Left lobe of liver (tissue), 2 donors: Measurements from ENCODE around the gene ALAS2. TPM values are rescaled to one million over a fixed set of nuclear protein-coding genes. Genes with fewer than 3 reads are reported as not detected.
"Not testable (repeated sequence)": the region's sequence is repeated elsewhere in the genome, so short reads cannot be mapped to it uniquely, and the experiment has no call there.

ENCODE experiments used
- ATAC-seq: fragments of 200-7000 bp; cut with Tn5 transposase; one replicate; pipeline ENCODE4 v1.9.1; 2020; ENCODE audit warnings: mild to moderate bottlenecking, moderate library complexity
- DNase-seq: peaks from one replicate; pipeline ENCODE4 v3.0.0-alpha.2; 2020; ENCODE audit warnings: low spot score
- total RNA-seq: library from RNA; stranded (reverse); gene quantifications from one replicate; pipeline ENCODE4 v1.2.1, GENCODE V29; 2021
- donor health status: DM: no; HTN: no; CAD: no; lungs with moderate emphysema.
- donor health status: DM: no; HTN: yes; CAD: no.

ALAS2 gene
- total RNA-seq, 1 donor from 2014 or later = 1.9 TPM

DNA sequence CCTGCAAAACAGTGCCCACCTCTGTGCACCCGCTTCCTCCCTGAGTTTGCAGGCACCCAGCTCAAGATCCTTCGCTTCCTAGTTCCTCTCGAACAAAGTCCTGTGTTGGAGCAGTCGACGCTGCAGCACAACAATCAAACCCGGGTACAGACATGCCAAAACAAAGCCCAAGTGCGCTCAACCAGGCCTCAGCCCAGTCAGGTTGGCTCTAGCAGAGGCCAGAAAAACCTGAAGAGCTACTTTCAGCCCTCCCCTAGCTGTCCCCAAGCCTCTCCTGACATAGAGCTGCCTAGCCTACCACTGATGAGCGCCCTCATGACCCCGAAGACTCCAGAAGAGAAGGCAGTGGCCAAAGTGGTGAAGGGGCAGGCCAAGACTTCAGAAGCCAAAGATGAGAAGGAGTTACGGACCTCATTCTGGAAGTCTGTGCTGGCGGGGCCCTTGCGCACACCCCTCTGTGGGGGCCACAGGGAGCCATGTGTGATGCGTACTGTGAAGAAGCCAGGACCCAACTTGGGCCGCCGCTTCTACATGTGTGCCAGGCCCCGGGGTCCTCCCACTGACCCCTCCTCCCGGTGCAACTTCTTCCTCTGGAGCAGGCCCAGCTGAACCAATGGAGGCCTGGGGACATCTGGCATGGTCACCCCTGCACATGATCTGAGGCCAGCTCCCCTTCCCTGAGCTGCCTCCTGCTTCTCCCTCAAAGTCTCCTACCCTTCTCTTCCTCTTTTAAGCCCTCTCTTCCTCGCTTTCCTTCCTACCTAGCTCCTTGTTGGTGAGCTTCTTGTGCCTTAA, 23.8 kb downstream of the ALAS2 start:
- ATAC-seq = no peak
- no peak for DNase-seq

DNA sequence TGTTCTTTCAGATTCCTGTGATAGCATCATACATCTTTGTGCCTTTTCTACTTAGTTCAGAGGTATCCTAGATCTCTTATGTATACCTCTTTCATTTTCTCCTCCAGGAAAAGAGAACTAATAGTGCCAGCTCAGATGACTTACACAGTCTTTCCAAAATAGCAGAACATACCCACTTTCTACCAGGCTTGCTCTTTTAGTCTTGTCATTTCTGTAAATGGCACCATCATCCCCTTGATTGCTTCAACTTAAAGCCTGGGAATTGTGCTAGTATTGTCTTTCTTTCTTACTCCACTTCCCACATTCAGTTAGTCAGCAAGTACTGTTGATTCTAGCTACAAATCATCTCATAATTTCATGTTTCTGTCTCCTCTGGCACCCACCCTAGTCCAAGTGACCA, 25.5 kb downstream of the ALAS2 start:
- no peak for ATAC-seq
- no peak for DNase-seq

DNA sequence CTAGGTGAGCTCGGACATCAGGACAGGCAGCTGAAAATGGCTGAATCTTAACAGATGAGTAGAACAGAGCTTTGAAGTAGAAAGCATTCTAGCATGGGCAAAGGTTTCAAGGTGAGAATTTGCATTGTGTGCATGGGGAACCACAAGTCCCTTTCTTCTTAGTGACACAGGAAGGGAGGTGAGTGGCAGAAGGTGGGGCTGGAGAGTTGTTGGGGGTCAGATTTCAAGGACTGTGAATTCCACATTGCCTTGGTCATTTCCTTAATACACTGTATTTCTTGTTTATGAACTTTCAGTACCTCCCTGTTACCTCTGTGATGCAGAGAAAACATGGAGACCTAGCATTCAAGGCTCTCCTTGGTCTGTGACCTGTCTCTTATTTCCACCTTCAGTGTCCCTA, 26.5 kb downstream of the ALAS2 start:
- ATAC-seq (no peak), DNase-seq (no peak)

DNA sequence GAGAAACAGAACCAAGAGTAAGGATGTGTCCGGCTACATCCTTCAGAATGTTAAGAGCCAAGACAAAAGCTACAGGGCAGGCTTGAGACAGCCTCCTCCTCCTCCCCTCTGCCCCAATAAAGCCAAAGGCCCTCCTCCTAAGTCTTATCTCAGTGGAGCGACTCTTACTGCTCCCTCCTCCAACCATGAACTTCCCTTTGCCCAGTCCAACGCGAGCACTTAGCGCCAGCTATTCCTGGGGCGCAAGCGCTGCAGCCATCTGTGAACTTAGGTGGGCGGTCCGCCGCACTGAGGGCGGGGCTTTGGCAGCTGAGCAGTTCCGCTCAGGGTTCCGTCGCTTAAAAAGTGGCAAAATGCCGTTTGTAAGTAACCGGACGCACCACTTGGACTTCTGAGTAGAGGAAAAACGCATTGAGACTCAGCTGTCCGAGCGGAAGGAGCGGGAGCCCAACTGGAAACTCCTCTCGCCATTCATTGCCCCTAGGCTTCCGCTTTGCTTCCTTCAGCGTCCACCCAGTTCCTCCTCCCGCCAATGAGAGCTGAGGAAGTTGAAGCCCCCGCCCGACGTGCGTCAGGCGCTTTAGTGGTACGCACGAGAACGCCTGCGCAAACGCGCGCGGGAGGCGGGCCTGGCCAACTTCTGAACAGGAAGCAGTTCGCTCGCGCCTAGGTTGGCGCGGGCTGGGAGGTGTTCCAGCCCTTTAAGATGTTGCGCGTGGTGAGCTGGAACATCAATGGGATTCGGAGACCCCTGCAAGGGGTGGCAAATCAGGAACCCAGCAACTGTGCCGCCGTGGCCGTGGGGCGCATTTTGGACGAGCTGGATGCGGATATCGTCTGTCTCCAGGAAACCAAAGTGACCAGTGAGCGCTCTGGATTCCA, 30.8 kb downstream of the ALAS2 start, which contains the start of gene APEX2:
TSS of gene APEX2 (plus strand) at position 647 of the 882 bp plus-strand sequence. CDS start at position 707, 60 bp downstream.
- ATAC-seq (peak; percentile 93), DNase-seq (peak; percentile 91)

DNA sequence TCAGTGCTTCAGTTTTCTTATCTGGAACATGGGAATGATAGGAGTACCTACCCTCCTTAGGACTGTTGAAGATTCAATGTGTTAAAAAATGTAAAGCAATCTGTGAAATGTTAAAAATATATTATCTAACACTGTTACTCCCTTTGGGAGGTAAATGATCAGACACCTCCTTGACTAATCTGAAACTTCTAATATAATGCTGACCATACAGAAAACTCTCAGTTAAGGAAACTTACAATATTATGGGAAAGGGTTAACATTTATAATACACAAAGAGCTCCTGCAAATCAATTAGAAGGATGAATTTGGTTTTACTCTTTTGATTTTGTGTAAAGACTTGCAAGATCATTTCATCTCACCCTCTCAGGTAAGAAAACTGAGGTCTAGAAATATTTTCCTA, 35.2 kb downstream of the ALAS2 start:
- ATAC-seq (no peak), DNase-seq (no peak)

GRCh38 chrX:54994668-54995351, 36.0 kb downstream of the ALAS2 start:
- DNase-seq (peak; percentile 74), ATAC-seq (peak; percentile 75)

DNA sequence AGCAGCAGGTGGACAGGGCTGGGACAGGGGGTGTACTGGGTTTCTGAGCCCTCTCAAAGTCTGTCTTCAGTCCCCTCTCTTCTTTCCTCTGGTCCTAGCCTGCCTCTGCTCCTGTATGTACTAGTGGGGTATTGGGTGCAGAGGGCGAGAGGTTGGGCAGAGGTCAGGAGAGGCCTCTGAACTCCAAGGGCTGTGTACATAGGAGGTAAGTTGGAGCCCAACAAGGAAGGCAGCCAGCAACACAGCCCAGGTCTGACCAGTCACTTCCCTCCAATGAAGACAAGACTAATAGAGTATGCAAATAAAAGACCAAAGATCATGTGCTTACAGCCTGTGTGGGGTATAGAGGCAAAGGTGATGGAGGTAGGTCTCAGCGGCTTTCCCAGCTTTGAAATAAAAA, 36.7 kb downstream of the ALAS2 start, which contains the start of gene PFKFB1:
TSS of gene PFKFB1 (minus strand) at position 90 of the 400 bp plus-strand sequence. CDS start 181 bp downstream, outside the sequence.
- DNase-seq (peak; percentile 84), ATAC-seq (peak; percentile 84)

- DNase-seq (no peak), ATAC-seq (peak; percentile 29)
Observed at GRCh38 chrX:54992911-54993622, 37.7 kb downstream of the ALAS2 start.

GRCh38 chrX:54991706-54992105, 39.1 kb downstream of the ALAS2 start:
- ATAC-seq (no peak), DNase-seq (no peak)

GRCh38 chrX:54983306-54983705, 47.5 kb downstream of the ALAS2 start:
- not testable (repeated sequence) for DNase-seq, ATAC-seq

GRCh38 chrX:54980334-54980733, 50.4 kb downstream of the ALAS2 start:
- DNase-seq (no peak), ATAC-seq (peak; percentile 33)

- ATAC-seq (peak; percentile 56), DNase-seq (no peak)
Observed at GRCh38 chrX:54979432-54979831, 51.3 kb downstream of the ALAS2 start.

DNA sequence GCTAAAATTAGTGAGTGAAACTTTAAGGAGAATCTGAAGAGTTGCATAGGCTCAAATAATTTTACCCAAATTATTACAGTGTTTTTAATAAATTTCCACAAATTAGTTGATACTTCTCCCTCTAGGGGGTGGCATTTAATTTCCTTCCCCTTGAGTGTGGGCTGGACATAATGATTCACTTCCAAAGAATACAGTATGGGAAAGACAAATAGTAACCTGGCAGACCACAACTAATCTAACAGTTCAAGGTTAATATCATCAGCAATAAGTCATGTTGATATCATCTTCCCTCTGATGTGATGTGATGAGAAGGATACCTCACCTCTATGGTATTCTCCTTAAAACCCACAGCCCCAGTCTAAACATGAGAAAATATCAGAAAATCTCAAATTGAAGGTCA, 52.3 kb downstream of the ALAS2 start:
- ATAC-seq (no peak), DNase-seq (no peak)

GRCh38 chrX:54977387-54977786, 53.4 kb downstream of the ALAS2 start:
- DNase-seq = no peak
- ATAC-seq = no peak

DNA sequence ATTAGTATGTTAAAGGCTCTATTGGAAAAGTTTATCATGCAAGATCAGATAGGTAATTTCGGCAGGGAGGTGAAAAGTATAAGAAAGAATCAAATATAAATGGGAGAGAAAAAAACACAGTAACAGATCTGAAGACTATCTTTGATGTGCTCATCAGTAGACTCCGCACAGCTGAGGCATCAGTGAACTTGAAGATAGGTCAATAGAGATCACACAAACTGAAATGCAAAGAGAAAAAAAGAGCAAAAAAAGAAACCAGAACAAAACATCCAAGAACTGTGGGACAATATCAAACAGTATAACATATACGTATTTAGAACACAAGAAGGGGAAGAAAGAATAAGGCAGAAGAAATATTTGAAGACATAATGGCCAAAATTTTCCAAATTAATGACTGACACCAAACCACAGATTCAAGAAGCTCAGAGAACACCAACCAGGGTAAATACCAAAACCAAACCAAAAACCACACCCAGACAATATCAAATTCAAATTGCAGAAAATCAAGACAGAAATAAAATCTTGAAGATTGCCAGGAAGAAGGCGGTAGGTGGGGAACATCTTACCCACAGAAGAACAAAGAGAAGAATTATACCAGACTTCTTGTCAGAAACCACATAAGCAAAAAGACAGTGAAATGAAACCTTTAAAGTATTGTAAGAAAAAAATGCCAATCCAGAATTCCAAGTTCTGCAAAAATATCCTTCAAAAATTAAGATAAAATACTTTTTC, 65.8 kb downstream of the ALAS2 start:
- ATAC-seq (no peak), DNase-seq (no peak)

DNA sequence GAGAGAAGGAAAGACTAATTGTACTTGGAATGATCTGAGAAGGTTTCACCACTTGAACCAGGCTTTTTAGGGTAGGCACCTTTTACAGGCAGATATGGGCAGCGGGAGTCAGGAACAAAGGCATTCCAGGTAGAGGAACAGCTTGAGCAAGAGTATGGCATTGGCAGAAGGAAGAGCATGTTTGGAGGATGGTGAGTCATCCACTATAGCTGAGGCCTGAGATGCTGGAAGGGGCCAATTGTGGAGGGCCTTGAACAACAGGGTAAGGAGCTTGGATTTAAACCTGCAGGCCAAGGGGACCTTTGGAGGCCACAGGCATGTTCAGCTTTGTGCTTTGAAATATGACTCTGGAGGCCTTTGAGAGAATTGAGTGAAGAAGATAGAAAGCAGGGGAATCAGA, 69.0 kb downstream of the ALAS2 start:
- no peak for DNase-seq
- no peak for ATAC-seq
